HepG2 (cell line): ENCODE data around the gene SOX12. TPM values are rescaled to one million over a fixed set of nuclear protein-coding genes. Genes with fewer than 3 reads are reported as not detected.

ENCODE experiments used
- ERF ChIP-seq: IDR thresholded peaks from 2 replicates; pipeline ENCODE4 v1.6.1; 2018; ENCODE audit warnings: missing biosample characterization, missing genetic modification reagents
- FOXM1 ChIP-seq: sonication (generic); formaldehyde crosslinking; IDR thresholded peaks from 2 replicates; pipeline ENCODE4 v1.5.0; 2020; ENCODE audit warnings: missing genetic modification reagents
- FOXO1 ChIP-seq: sonication (generic); formaldehyde crosslinking; IDR thresholded peaks from 2 replicates; pipeline ENCODE4 v1.4.0; 2020; ENCODE audit warnings: missing genetic modification reagents
- HNF1A ChIP-seq, 2 experiments: sonication (generic) in 1 of 2; formaldehyde crosslinking in 1 of 2; IDR thresholded peaks; 2 replicates each; pipeline versions ENCODE4 v1.4.0 to v1.6.1; 2016 to 2020; ENCODE audit warnings: borderline replicate concordance in 1 of 2, low read depth in 1 of 2, mild to moderate bottlenecking in 1 of 2, missing genetic modification reagents in 1 of 2
- HNF1B ChIP-seq: sonication (generic); formaldehyde crosslinking; IDR thresholded peaks from 2 replicates; pipeline ENCODE4 v1.5.1; 2020; ENCODE audit warnings: mild to moderate bottlenecking, moderate library complexity, missing genetic modification reagents
- PPARG ChIP-seq: conservative IDR thresholded peaks from 2 replicates; pipeline ENCODE4 v1.6.1; 2016; ENCODE audit warnings: missing biosample characterization, missing genetic modification reagents
- RNF2 ChIP-seq: fragments of 450-650 bp; conservative IDR thresholded peaks from 2 replicates; pipeline ENCODE4 v1.6.1; 2016; ENCODE audit warnings: low read depth
- ZBTB38 ChIP-seq: sonication (generic); formaldehyde crosslinking; IDR thresholded peaks from 2 replicates; pipeline ENCODE4 v1.5.1; 2020; ENCODE audit warnings: mild to moderate bottlenecking, missing genetic modification reagents
- ZFP36L1 ChIP-seq: sonication (generic); formaldehyde crosslinking; IDR thresholded peaks from 2 replicates; pipeline ENCODE4 v1.8.0; 2022; ENCODE audit warnings: mild to moderate bottlenecking, missing genetic modification reagents, moderate library complexity
- ZKSCAN8 ChIP-seq: IDR thresholded peaks from 2 replicates; pipeline ENCODE4 v1.6.1; 2016; ENCODE audit warnings: borderline replicate concordance, missing genetic modification reagents, missing compliant biosample characterization
- ZNF292 ChIP-seq: sonication (generic); formaldehyde crosslinking; IDR thresholded peaks from 2 replicates; pipeline ENCODE4 v1.8.1; 2022; ENCODE audit warnings: mild to moderate bottlenecking, low read depth, missing genetic modification reagents, borderline replicate concordance
- ZNF430 ChIP-seq: sonication (generic); formaldehyde crosslinking; IDR thresholded peaks from 2 replicates; pipeline ENCODE4 v1.9.0; 2021; ENCODE audit warnings: mild to moderate bottlenecking, missing genetic modification reagents
- ZNF460 ChIP-seq: sonication (generic); formaldehyde crosslinking; IDR thresholded peaks from 2 replicates; pipeline ENCODE4 v1.5.1; 2020; ENCODE audit warnings: missing genetic modification reagents, mild to moderate bottlenecking, borderline replicate concordance
- polyA plus RNA-seq, 8 experiments: library from polyadenylated mRNA; depleted of rRNA in 3 of 8; stranded (reverse) in 7 of 8; unstranded in 1 of 8; fragments of >200 nt; fragmentation: Illumina TruSeq in 4 of 8; extraction: Trizol in 4 of 8; gene quantifications; 2 replicates each; pipeline versions ENCODE4 v1.2.1 to v1.2.3, GENCODE V29; 2011 to 2016; ENCODE audit warnings: low read depth in 4 of 8, missing spikeins in 1 of 8, mixed read lengths in 1 of 8; ENCODE audit not compliant: insufficient read depth in 1 of 8
- total RNA-seq, 5 experiments: library from RNA; depleted of rRNA; stranded (reverse); fragments of >200 nt; fragmentation: Illumina TruSeq; extraction: Trizol; gene quantifications; 2 replicates each; pipeline ENCODE4 v1.2.3, GENCODE V29; 2016; ENCODE audit warnings: low read depth in 1 of 5
- TF ChIP-seq, protein P1 (sequence below): sonication (generic); formaldehyde crosslinking; IDR thresholded peaks from 2 replicates; pipeline ENCODE4 v1.4.0; 2020; ENCODE audit warnings: mild to moderate bottlenecking, missing genetic modification reagents
- TF ChIP-seq, protein P2 (sequence below): sonication (generic); formaldehyde crosslinking; IDR thresholded peaks from 2 replicates; pipeline ENCODE4 v1.5.0; 2020; ENCODE audit warnings: missing genetic modification reagents, mild to moderate bottlenecking, borderline replicate concordance
- TF ChIP-seq, protein P3 (sequence below): sonication (generic); formaldehyde crosslinking; IDR thresholded peaks from 2 replicates; pipeline ENCODE4 v1.4.0; 2020; ENCODE audit warnings: mild to moderate bottlenecking, missing genetic modification reagents

The SOX12 gene
- total and polyA plus RNA-seq, 2 of the 13 experiments (the other 11 are each of a cell fraction or from before 2014, with no cell fraction given) = 10.0 to 18.7 TPM

DNA sequence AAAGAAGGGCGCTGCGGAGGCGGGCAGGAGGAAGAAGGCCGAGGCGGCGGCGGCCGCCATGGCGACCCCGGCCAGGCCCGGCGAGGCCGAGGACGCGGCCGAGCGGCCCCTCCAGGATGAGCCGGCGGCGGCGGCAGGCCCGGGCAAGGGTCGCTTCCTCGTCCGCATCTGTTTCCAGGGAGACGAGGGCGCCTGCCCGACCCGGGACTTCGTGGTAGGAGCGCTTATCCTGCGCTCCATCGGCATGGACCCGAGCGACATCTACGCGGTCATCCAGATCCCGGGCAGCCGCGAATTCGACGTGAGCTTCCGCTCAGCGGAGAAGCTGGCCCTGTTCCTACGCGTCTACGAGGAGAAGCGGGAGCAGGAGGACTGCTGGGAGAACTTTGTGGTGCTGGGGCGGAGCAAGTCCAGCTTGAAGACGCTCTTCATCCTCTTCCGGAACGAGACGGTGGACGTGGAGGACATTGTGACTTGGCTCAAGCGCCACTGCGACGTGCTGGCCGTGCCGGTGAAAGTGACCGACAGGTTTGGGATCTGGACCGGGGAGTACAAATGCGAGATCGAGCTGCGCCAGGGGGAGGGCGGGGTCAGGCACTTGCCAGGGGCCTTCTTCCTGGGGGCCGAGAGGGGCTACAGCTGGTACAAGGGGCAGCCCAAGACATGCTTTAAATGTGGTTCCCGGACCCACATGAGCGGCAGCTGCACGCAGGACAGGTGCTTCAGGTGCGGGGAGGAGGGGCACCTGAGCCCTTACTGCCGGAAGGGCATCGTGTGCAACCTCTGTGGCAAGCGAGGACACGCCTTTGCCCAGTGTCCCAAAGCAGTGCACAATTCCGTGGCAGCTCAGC lies 27.2 kb upstream of the SOX12 start (continued):
- TF ChIP-seq, protein P1, sequence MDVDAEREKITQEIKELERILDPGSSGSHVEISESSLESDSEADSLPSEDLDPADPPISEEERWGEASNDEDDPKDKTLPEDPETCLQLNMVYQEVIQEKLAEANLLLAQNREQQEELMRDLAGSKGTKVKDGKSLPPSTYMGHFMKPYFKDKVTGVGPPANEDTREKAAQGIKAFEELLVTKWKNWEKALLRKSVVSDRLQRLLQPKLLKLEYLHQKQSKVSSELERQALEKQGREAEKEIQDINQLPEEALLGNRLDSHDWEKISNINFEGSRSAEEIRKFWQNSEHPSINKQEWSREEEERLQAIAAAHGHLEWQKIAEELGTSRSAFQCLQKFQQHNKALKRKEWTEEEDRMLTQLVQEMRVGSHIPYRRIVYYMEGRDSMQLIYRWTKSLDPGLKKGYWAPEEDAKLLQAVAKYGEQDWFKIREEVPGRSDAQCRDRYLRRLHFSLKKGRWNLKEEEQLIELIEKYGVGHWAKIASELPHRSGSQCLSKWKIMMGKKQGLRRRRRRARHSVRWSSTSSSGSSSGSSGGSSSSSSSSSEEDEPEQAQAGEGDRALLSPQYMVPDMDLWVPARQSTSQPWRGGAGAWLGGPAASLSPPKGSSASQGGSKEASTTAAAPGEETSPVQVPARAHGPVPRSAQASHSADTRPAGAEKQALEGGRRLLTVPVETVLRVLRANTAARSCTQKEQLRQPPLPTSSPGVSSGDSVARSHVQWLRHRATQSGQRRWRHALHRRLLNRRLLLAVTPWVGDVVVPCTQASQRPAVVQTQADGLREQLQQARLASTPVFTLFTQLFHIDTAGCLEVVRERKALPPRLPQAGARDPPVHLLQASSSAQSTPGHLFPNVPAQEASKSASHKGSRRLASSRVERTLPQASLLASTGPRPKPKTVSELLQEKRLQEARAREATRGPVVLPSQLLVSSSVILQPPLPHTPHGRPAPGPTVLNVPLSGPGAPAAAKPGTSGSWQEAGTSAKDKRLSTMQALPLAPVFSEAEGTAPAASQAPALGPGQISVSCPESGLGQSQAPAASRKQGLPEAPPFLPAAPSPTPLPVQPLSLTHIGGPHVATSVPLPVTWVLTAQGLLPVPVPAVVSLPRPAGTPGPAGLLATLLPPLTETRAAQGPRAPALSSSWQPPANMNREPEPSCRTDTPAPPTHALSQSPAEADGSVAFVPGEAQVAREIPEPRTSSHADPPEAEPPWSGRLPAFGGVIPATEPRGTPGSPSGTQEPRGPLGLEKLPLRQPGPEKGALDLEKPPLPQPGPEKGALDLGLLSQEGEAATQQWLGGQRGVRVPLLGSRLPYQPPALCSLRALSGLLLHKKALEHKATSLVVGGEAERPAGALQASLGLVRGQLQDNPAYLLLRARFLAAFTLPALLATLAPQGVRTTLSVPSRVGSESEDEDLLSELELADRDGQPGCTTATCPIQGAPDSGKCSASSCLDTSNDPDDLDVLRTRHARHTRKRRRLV (CRISPR knock-in tag) = peak; percentile 42; the same call in 1 of the 2 replicates
- TF ChIP-seq RNF2 (no peak), FOXO1 (CRISPR knock-in tag) (peak; percentile 50), ZNF292 (peak; percentile 66; the same call in 1 of the 2 replicates), ERF (CRISPR knock-in tag) (peak; percentile 75; the same call in 1 of the 2 replicates), FOXM1 (CRISPR knock-in tag) (0 out of 2 replicates have a peak, but pooled peaks have one; percentile 77), ZNF430 (CRISPR knock-in tag) (no peak), ZFP36L1 (CRISPR knock-in tag) (no peak; the same call in 1 of the 2 replicates), ZKSCAN8 (CRISPR knock-in tag) (no peak), HNF1A (IDR thresholded peaks at IDR 0.05; ENCODE audit: low read depth) (no peak), HNF1A (CRISPR knock-in tag; IDR thresholded peaks at IDR 0.05; ENCODE audit: borderline replicate concordance) (peak; percentile 42), ZBTB38 (peak; percentile 71), PPARG (CRISPR knock-in tag) (0 out of 2 replicates have a peak, but pooled peaks have one; percentile 26), ZNF460 (CRISPR knock-in tag) (no peak), HNF1B (CRISPR knock-in tag) (peak; percentile 37; the same call in 1 of the 2 replicates)
- TF ChIP-seq, protein P2, sequence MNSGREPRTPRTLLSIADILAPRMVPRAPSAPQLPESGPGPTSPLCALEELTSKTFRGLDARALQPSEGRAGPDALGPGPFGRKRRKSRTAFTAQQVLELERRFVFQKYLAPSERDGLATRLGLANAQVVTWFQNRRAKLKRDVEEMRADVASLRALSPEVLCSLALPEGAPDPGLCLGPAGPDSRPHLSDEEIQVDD (CRISPR knock-in tag) = no peak
- TF ChIP-seq, protein P3, sequence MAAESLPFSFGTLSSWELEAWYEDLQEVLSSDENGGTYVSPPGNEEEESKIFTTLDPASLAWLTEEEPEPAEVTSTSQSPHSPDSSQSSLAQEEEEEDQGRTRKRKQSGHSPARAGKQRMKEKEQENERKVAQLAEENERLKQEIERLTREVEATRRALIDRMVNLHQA = no peak
